ENCODE results near the gene ENTPD1. TPM values are rescaled to one million over a fixed set of nuclear protein-coding genes. Genes with fewer than 3 reads are reported as not detected.

ENTPD1 gene
- total and polyA plus RNA-seq, 8 donors = 3.7 to 56.7 (median 9.7) TPM

GRCh38 chr10:95785942-95786669 lies 30.1 kb downstream of the ENTPD1 start:
- DNase-seq = no peak
- WGBS, 5 donors = 79 to 92% (median 83%) methylated on average over 5 of the region's 5 CpGs
- no peak overlapping the region for H3K4me3 ChIP-seq
- H3K27me3 ChIP-seq = no peaks in the 10 kb centered on the region
- H3K9me3 ChIP-seq = no peaks in the 10 kb centered on the region
- intact Hi-C loops (cut with DNase I; ENCODE audit: low total_unique reads) = no loop called here
- no peak overlapping the region for H3K27ac ChIP-seq
- TF ChIP-seq EP300 (IDR thresholded peaks at IDR 0.05) (no peak), CTCF (IDR thresholded peaks at IDR 0.05) (no peak), POLR2AphosphoS5 (IDR thresholded peaks at IDR 0.05) (no peak), POLR2A (IDR thresholded peaks at IDR 0.05) (no peak)
- H3K4me1 ChIP-seq = peaks cover 0 to 33% (median 9%) of the 10 kb centered on the region in 4 donors
- no peaks in the 10 kb centered on the region for H3K36me3 ChIP-seq

DNA sequence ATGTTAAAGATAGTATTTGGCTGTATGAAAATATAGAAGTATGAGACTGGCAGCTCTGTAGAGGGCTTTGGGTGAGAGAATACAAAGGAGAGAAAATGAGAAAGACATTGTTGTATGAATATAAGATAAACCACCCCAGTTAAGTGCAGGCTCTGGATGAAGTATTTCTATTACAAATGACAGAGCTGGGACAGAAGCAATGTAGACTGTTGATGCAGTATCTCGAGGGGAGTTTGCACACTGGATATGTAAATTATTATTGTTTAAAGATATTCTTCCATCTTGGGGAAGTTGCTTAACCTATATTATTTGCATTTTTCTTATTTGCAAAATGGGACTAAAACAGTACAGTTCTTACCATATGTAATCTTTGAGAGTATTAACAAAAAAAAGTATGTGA lies 31.5 kb downstream of the ENTPD1 start:
- no peak for TF ChIP-seq POLR2A (IDR thresholded peaks at IDR 0.05)
- TF ChIP-seq CTCF (IDR thresholded peaks at IDR 0.05) = no peak
- no peak for TF ChIP-seq EP300 (IDR thresholded peaks at IDR 0.05)
- no peak for TF ChIP-seq POLR2AphosphoS5 (IDR thresholded peaks at IDR 0.05)
- DNase-seq = no peak
- Histone ChIP-seq H3K4me3 (no peak overlapping the region), H3K36me3 (no peaks in the 10 kb centered on the region), H3K4me1 (peaks cover 0 to 31% (median 12%) of the 10 kb centered on the region in 4 donors), H3K9me3 (no peaks in the 10 kb centered on the region), H3K27me3 (no peaks in the 10 kb centered on the region), H3K27ac (no peak overlapping the region)
- 65 to 77% (median 73%) methylated on average over 1 of the region's 1 CpG for WGBS, 5 donors
- intact Hi-C loops (cut with DNase I; ENCODE audit: low total_unique reads) = no loop called here

DNA sequence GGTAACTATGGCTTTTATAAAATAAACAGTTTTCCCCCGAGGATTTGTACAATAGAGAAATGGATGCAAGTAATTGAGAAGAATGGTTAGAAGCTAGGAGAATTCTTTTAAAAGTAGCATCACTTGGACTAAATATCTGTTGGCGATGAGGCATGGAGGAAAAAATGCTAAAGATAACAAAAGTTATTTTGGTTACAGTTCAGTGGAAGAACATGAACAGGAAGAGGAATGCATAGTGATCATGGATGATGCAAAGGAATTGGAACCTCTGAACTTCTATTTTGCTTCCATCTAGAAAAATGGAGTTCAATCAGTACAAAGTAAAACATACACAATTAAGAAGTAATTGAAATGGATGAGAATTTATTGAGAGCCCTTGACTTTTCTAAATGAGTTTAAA lies 32.9 kb downstream of the ENTPD1 start:
- H3K9me3 ChIP-seq = no peaks in the 10 kb centered on the region
- H3K27me3 ChIP-seq = no peaks in the 10 kb centered on the region
- TF ChIP-seq EP300 (IDR thresholded peaks at IDR 0.05) (no peak), CTCF (IDR thresholded peaks at IDR 0.05) (no peak), POLR2A (IDR thresholded peaks at IDR 0.05) (no peak), POLR2AphosphoS5 (IDR thresholded peaks at IDR 0.05) (no peak)
- no peak for DNase-seq
- WGBS, 5 donors = 46 to 78% (median 70%) methylated on average over 2 of the region's 2 CpGs
- no peak overlapping the region for H3K4me3 ChIP-seq
- H3K27ac ChIP-seq = no peak overlapping the region
- peaks cover 0 to 32% (median 14%) of the 10 kb centered on the region in 4 donors for H3K4me1 ChIP-seq
- intact Hi-C loops (cut with DNase I; ENCODE audit: low total_unique reads) = no loop called here
- no peaks in the 10 kb centered on the region for H3K36me3 ChIP-seq

GRCh38 chr10:95789902-95790301 lies 33.9 kb downstream of the ENTPD1 start:
- Histone ChIP-seq H3K27me3 (no peaks in the 10 kb centered on the region), H3K9me3 (no peaks in the 10 kb centered on the region), H3K4me1 (peaks cover 0 to 36% (median 10%) of the 10 kb centered on the region in 4 donors), H3K36me3 (no peaks in the 10 kb centered on the region), H3K4me3 (no peak overlapping the region), H3K27ac (no peak overlapping the region)
- intact Hi-C loops (cut with DNase I; ENCODE audit: low total_unique reads) = no loop called here
- WGBS, 5 donors = 70 to 85% (median 78%) methylated on average over 3 of the region's 3 CpGs
- TF ChIP-seq POLR2A (IDR thresholded peaks at IDR 0.05) = no peak
- TF ChIP-seq EP300 (IDR thresholded peaks at IDR 0.05) = no peak
- TF ChIP-seq CTCF (IDR thresholded peaks at IDR 0.05) = no peak
- TF ChIP-seq POLR2AphosphoS5 (IDR thresholded peaks at IDR 0.05) = no peak
- no peak for DNase-seq
